ENCODE data around the gene PSG6.
"Not testable (repeated sequence)": the region's sequence is repeated elsewhere in the genome, so short reads cannot be mapped to it uniquely, and the experiment has no call there.

DNA sequence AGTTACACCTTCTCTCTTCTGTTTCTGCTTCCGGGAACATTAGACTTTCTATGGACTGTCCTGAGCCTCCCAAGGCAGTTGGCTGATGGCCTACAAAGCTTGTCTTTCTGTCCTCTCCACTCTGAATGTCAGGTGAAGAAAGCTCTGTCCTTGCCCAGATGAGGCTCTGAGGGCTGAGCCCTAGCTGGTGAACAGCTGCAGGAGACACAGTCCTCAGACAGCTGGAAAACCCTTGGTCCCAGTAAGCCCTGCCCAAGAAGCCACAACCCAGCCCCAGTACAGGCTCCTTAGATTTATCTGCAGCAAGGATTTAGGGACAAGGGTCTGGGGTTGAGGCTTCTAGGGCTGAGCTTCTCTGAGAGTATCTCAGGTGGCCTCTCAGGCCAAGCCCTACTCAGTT is 64.5 kb downstream of the PSG6 start:
- not testable (repeated sequence) for TF ChIP-seq EZH2 (IDR thresholded peaks at IDR 0.05; ENCODE audit: insufficient read depth, poor library complexity, severe bottlenecking); EZH2phosphoT487 (IDR thresholded peaks at IDR 0.05; ENCODE audit: insufficient read depth, low read depth)
